ENCODE data around the gene EMCN. TPM values are rescaled to one million over a fixed set of nuclear protein-coding genes. Genes with fewer than 3 reads are reported as not detected.

EMCN gene
- total RNA-seq, 1 experiment from 2014 or later: not detected

- in situ Hi-C loops (cut with HindIII; ENCODE audit: low pct_unique_long_range_greater_than_20kb, low sequenced_read_pairs): no loop called here
- DNase-seq (ENCODE audit: low read depth, low spot score) (no peak), ATAC-seq (no peak)
- Histone ChIP-seq H3K9me3 (ENCODE audit: control insufficient read depth, insufficient read depth, low read depth, low read length) (no peaks in the 10 kb centered on the region), H3K36me3 (ENCODE audit: control insufficient read depth, insufficient read depth, low read length) (no peaks in the 10 kb centered on the region), H3K4me1 (ENCODE audit: control insufficient read depth, insufficient read depth, low read length) (no peaks in the 10 kb centered on the region), H3K4me3 (ENCODE audit: low read depth in 2 of 2, low read length in 2 of 2) (no peak overlapping the region), H3K27ac (ENCODE audit: low read length) (no peak overlapping the region), H3K27me3 (ENCODE audit: control insufficient read depth, insufficient read depth, low read length) (no peaks in the 10 kb centered on the region)
- BruUV-seq (replicated peaks): no TSS peak
- ChIA-PET CTCF (no interaction called here), POLR2A (no interaction called here)
- intact Hi-C loops (cut with micrococcal nuclease; ENCODE audit: unreplicated experiment): no loop called here
- TF ChIP-seq SIN3A (IDR thresholded peaks at IDR 0.05; ENCODE audit: borderline replicate concordance, insufficient read depth, low read depth, low read length) (no peak), POLR2AphosphoS5 (IDR thresholded peaks at IDR 0.05; ENCODE audit: low read depth, low read length) (no peak), TCF7L2 (IDR thresholded peaks at IDR 0.05; ENCODE audit: low read depth, low read length) (no peak)
- TF ChIP-seq, protein P1, sequence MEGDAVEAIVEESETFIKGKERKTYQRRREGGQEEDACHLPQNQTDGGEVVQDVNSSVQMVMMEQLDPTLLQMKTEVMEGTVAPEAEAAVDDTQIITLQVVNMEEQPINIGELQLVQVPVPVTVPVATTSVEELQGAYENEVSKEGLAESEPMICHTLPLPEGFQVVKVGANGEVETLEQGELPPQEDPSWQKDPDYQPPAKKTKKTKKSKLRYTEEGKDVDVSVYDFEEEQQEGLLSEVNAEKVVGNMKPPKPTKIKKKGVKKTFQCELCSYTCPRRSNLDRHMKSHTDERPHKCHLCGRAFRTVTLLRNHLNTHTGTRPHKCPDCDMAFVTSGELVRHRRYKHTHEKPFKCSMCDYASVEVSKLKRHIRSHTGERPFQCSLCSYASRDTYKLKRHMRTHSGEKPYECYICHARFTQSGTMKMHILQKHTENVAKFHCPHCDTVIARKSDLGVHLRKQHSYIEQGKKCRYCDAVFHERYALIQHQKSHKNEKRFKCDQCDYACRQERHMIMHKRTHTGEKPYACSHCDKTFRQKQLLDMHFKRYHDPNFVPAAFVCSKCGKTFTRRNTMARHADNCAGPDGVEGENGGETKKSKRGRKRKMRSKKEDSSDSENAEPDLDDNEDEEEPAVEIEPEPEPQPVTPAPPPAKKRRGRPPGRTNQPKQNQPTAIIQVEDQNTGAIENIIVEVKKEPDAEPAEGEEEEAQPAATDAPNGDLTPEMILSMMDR (IDR thresholded peaks at IDR 0.05): no peak
- TF ChIP-seq, protein P2, sequence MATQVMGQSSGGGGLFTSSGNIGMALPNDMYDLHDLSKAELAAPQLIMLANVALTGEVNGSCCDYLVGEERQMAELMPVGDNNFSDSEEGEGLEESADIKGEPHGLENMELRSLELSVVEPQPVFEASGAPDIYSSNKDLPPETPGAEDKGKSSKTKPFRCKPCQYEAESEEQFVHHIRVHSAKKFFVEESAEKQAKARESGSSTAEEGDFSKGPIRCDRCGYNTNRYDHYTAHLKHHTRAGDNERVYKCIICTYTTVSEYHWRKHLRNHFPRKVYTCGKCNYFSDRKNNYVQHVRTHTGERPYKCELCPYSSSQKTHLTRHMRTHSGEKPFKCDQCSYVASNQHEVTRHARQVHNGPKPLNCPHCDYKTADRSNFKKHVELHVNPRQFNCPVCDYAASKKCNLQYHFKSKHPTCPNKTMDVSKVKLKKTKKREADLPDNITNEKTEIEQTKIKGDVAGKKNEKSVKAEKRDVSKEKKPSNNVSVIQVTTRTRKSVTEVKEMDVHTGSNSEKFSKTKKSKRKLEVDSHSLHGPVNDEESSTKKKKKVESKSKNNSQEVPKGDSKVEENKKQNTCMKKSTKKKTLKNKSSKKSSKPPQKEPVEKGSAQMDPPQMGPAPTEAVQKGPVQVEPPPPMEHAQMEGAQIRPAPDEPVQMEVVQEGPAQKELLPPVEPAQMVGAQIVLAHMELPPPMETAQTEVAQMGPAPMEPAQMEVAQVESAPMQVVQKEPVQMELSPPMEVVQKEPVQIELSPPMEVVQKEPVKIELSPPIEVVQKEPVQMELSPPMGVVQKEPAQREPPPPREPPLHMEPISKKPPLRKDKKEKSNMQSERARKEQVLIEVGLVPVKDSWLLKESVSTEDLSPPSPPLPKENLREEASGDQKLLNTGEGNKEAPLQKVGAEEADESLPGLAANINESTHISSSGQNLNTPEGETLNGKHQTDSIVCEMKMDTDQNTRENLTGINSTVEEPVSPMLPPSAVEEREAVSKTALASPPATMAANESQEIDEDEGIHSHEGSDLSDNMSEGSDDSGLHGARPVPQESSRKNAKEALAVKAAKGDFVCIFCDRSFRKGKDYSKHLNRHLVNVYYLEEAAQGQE (IDR thresholded peaks at IDR 0.05; ENCODE audit: insufficient read depth in 1 of 2, low read depth in 2 of 2, low read length in 1 of 2): no peak
These were observed 48.3 kb downstream of the EMCN start for GRCh38 chr4:100469555-100469954.

DNA sequence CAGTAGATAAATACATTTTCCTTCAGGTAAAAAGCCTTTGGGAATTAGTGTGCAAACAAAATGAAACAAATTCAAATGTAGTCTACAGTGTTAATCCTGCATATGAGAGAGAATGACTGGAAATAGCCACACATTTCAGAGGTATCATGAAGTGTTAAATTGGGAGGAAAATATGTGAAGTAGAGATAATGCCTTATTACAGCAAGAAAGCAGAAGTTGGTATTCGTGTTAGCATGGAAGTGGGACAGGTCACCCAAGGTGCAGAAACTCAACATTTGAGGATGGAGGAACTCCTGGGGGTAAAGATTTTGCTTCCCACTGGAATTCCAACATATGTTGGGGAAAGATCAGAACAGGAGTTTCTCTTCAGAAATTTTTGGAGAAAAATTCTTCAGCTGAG, 51.3 kb downstream of the EMCN start:
- H3K27me3 ChIP-seq (ENCODE audit: control insufficient read depth, insufficient read depth, low read length): no peaks in the 10 kb centered on the region
- intact Hi-C loops (cut with micrococcal nuclease; ENCODE audit: unreplicated experiment) (no loop called here), in situ Hi-C loops (cut with HindIII; ENCODE audit: low pct_unique_long_range_greater_than_20kb, low sequenced_read_pairs) (no loop called here)
- ATAC-seq: no peak
- H3K36me3 ChIP-seq (ENCODE audit: control insufficient read depth, insufficient read depth, low read length): no peaks in the 10 kb centered on the region
- TF ChIP-seq, protein P1 (IDR thresholded peaks at IDR 0.05): no peak
- TF ChIP-seq SIN3A (IDR thresholded peaks at IDR 0.05; ENCODE audit: borderline replicate concordance, insufficient read depth, low read depth, low read length) (no peak), POLR2AphosphoS5 (IDR thresholded peaks at IDR 0.05; ENCODE audit: low read depth, low read length) (no peak), TCF7L2 (IDR thresholded peaks at IDR 0.05; ENCODE audit: low read depth, low read length) (no peak)
- TF ChIP-seq, protein P2 (IDR thresholded peaks at IDR 0.05; ENCODE audit: insufficient read depth in 1 of 2, low read depth in 2 of 2, low read length in 1 of 2): no peak
- POLR2A ChIA-PET: no interaction called here
- DNase-seq (ENCODE audit: low read depth, low spot score): no peak
- H3K9me3 ChIP-seq (ENCODE audit: control insufficient read depth, insufficient read depth, low read depth, low read length): no peaks in the 10 kb centered on the region
- H3K4me3 ChIP-seq (ENCODE audit: low read depth in 2 of 2, low read length in 2 of 2): no peak overlapping the region
- CTCF ChIA-PET: no interaction called here
- H3K4me1 ChIP-seq (ENCODE audit: control insufficient read depth, insufficient read depth, low read length): no peaks in the 10 kb centered on the region
- no peak overlapping the region for H3K27ac ChIP-seq (ENCODE audit: low read length)
- BruUV-seq (replicated peaks): no TSS peak

Data from Panc1 (cell line).